GM12865 (cell line): ENCODE measurements around the gene CTNND2.

Source experiments
- DNase-seq: peaks from one replicate; pipeline ENCODE4 v3.0.0; 2010; ENCODE audit warnings: low read depth
- H3K4me3 ChIP-seq: 2 replicates; pipeline ENCODE4 v1.5.1; 2011; ENCODE audit warnings: mild to moderate bottlenecking, low read depth, low read length, control low read depth
- TF ChIP-seq, protein P1 (sequence below): IDR thresholded peaks from 2 replicates; pipeline ENCODE4 v1.5.1; 2011; ENCODE audit warnings: low read length, control low read depth, low read depth, inconsistent platforms; ENCODE audit not compliant: insufficient read depth; ENCODE audit errors: missing control alignments

CTNND2 gene

GRCh38 chr5:11364531-11364930 is 539.7 kb downstream of the CTNND2 start:
- H3K4me3 ChIP-seq, result no peak overlapping the region
- TF ChIP-seq, protein P1, sequence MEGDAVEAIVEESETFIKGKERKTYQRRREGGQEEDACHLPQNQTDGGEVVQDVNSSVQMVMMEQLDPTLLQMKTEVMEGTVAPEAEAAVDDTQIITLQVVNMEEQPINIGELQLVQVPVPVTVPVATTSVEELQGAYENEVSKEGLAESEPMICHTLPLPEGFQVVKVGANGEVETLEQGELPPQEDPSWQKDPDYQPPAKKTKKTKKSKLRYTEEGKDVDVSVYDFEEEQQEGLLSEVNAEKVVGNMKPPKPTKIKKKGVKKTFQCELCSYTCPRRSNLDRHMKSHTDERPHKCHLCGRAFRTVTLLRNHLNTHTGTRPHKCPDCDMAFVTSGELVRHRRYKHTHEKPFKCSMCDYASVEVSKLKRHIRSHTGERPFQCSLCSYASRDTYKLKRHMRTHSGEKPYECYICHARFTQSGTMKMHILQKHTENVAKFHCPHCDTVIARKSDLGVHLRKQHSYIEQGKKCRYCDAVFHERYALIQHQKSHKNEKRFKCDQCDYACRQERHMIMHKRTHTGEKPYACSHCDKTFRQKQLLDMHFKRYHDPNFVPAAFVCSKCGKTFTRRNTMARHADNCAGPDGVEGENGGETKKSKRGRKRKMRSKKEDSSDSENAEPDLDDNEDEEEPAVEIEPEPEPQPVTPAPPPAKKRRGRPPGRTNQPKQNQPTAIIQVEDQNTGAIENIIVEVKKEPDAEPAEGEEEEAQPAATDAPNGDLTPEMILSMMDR, result no peak
- DNase-seq, result no peak

- TF ChIP-seq, protein P1, result no peak
- H3K4me3 ChIP-seq, result no peak overlapping the region
- no peak for DNase-seq
Measured at GRCh38 chr5:11363631-11364178, 540.5 kb downstream of the CTNND2 start.

GRCh38 chr5:11361768-11362167 is 542.5 kb downstream of the CTNND2 start:
- TF ChIP-seq, protein P1, result no peak
- no peak for DNase-seq
- no peak overlapping the region for H3K4me3 ChIP-seq

DNA sequence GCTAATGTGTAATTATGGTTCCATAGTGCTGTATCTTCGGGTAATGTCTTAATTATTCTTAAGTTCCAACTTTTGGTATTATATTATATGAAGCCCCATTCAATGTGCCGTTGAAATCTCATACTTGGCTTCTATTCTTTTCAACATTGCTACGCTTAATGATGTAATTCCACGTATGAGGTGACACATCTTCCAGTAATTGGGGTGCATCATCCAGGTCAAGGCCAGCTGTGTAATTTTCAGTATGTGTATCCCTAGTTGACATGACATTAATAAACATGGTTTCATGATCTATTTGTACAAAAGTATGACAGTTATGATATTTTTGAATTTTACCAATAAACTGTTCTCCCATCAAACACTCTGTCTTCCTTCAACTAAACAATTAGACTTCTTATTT is 546.3 kb downstream of the CTNND2 start:
- TF ChIP-seq, protein P1, result no peak
- H3K4me3 ChIP-seq, result no peak overlapping the region

GRCh38 chr5:11355491-11355890 is 548.8 kb downstream of the CTNND2 start:
- no peak for DNase-seq
- TF ChIP-seq, protein P1, result no peak
- no peak overlapping the region for H3K4me3 ChIP-seq

More for the DNA sequence above, 546.3 kb downstream of the CTNND2 start:
- no peak for DNase-seq

DNA sequence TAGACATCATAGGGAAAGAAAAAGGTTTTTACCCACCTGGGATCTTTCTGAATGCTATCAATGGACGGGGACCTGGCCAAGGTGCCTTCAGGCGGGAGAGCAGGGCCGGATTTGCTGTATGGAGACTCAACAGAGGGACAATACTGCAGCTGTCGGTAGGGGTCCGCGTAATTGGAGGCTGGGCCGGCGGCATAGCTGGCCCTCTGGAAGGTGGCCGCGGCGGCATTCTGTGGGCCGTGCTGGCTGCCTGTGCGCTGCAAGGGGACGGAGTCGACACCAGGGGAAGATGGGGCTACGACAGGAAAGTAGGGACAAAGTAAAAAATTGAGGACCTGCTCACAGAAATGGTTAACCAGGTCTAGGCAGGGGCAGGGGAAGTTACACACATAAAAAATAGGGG is 557.9 kb downstream of the CTNND2 start:
- no peak overlapping the region for H3K4me3 ChIP-seq
- TF ChIP-seq, protein P1, result no peak
- DNase-seq, result no peak
